ENCODE data around the gene TAB3.

The TAB3 gene

DNA sequence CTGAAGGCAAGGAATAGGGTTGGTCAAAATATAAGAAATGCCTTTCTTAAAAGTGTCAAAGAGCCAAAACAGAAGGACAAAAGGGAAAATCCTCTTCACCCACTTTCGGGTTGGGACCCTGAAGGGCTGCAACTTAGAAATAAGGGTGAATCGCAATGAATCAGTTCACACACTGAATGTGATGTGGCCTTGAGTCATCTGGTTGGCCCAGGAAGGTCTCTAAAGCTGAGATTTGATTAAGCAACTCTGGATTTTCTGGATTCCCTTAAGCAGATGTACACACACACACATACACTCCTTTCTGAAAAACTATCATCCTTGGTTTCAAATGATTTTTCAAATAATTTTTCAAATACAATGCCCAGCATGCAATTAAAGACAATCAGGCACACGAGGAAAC is 13.1 kb downstream of the TAB3 start:
- H3K4me3 ChIP-seq (ENCODE audit: low read length) = no peak overlapping the region
- peak; percentile 76 for DNase-seq (ENCODE audit: low read depth)
- TF ChIP-seq, protein P1, sequence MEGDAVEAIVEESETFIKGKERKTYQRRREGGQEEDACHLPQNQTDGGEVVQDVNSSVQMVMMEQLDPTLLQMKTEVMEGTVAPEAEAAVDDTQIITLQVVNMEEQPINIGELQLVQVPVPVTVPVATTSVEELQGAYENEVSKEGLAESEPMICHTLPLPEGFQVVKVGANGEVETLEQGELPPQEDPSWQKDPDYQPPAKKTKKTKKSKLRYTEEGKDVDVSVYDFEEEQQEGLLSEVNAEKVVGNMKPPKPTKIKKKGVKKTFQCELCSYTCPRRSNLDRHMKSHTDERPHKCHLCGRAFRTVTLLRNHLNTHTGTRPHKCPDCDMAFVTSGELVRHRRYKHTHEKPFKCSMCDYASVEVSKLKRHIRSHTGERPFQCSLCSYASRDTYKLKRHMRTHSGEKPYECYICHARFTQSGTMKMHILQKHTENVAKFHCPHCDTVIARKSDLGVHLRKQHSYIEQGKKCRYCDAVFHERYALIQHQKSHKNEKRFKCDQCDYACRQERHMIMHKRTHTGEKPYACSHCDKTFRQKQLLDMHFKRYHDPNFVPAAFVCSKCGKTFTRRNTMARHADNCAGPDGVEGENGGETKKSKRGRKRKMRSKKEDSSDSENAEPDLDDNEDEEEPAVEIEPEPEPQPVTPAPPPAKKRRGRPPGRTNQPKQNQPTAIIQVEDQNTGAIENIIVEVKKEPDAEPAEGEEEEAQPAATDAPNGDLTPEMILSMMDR (conservative IDR thresholded peaks at IDR 0.05; ENCODE audit: low read length) = no peak

DNA sequence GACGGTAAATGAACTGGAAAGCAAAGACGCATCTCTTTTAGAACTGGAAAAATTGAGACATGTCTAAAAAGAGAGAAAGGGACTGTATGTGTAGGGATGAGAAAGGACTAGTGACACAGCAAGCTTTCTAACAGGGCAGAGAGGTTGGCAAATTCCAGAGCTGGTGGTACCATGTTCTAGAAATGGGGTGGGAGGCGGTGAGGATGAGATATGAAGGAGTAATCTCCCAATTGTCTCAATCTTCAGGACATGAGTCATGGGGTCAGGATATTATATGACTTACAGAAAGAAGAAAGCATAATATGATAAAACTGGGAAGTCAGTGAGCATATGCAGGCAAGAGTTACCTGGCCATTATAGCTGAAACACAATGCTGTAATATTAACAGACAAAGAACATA is 14.2 kb downstream of the TAB3 start:
- TF ChIP-seq, protein P1 (conservative IDR thresholded peaks at IDR 0.05; ENCODE audit: low read length) = no peak

GRCh38 chrX:30870572-30870971 is 18.5 kb downstream of the TAB3 start:
- TF ChIP-seq, protein P1 (conservative IDR thresholded peaks at IDR 0.05; ENCODE audit: low read length) = no peak
- no peak overlapping the region for H3K4me3 ChIP-seq (ENCODE audit: low read length)
- DNase-seq (ENCODE audit: low read depth) = no peak

More for the DNA sequence above, 14.2 kb downstream of the TAB3 start:
- H3K4me3 ChIP-seq (ENCODE audit: low read length) = no peak overlapping the region
- no peak for DNase-seq (ENCODE audit: low read depth)

GRCh38 chrX:30865612-30866011 is 23.4 kb downstream of the TAB3 start:
- DNase-seq (ENCODE audit: low read depth) = no peak

GRCh38 chrX:30865015-30865414 is 24.0 kb downstream of the TAB3 start:
- H3K4me3 ChIP-seq (ENCODE audit: low read length) = no peak overlapping the region
- no peak for DNase-seq (ENCODE audit: low read depth)
- TF ChIP-seq, protein P1 (conservative IDR thresholded peaks at IDR 0.05; ENCODE audit: low read length) = no peak

More at GRCh38 chrX:30865612-30866011, 23.4 kb downstream of the TAB3 start:
- no peak overlapping the region for H3K4me3 ChIP-seq (ENCODE audit: low read length)
- TF ChIP-seq, protein P1 (conservative IDR thresholded peaks at IDR 0.05; ENCODE audit: low read length) = no peak

GRCh38 chrX:30864383-30864785 is 24.7 kb downstream of the TAB3 start:
- TF ChIP-seq, protein P1 (conservative IDR thresholded peaks at IDR 0.05; ENCODE audit: low read length) = no peak
- H3K4me3 ChIP-seq (ENCODE audit: low read length) = no peak overlapping the region
- DNase-seq (ENCODE audit: low read depth) = no peak

- TF ChIP-seq, protein P1 (conservative IDR thresholded peaks at IDR 0.05; ENCODE audit: low read length) = no peak
- no peak for DNase-seq (ENCODE audit: low read depth)
- no peak overlapping the region for H3K4me3 ChIP-seq (ENCODE audit: low read length)
Observed at GRCh38 chrX:30863974-30864373, 25.1 kb downstream of the TAB3 start.

Measured in AG10803 (cell line).